ENCODE measurements around the gene UMAD1. TPM values are rescaled to one million over a fixed set of nuclear protein-coding genes. Genes with fewer than 3 reads are reported as not detected.

UMAD1 gene
- total and polyA plus RNA-seq, 2 of the 4 experiments (the other 2 are of a cell fraction) = 5.2 to 8.4 TPM

DNA sequence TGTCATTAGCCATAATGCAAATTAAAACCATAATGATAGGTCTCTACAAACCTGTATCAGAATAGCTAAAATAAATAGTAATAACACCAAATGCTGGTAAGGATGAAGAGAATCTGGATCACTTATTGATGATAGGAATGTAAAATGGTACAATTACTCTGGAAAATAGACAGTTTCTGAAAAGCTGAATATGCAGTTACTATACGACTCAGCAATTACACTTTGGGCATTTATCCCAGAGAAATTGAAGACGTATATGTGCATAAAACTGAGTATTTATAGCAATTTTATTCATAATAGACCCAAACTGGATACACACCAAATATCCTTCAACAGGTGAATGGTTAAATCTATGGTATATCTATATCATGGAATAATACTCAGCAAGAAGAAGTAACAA is 69.9 kb downstream of the UMAD1 start:
- in situ Hi-C loops (cut with MboI; ENCODE audit: low sequenced_read_pairs) = no loop called here
- H3K14ac ChIP-seq (replicated peaks; ENCODE audit: low read depth, low read length) = no peak overlapping the region
- no CpG with 5 or more reads among the region's 2 CpGs for WGBS, 2 experiments (ENCODE audit: extremely low coverage in 2 of 2, insufficient read length in 1 of 2)
- H2AFZ ChIP-seq (replicated peaks; ENCODE audit: low read length, poor library complexity) = no peak overlapping the region
- H3K23ac ChIP-seq (ENCODE audit: low read depth, low read length) = no peak overlapping the region
- H4K91ac ChIP-seq (ENCODE audit: insufficient read depth, low read depth, low read length) = no peak overlapping the region
- H3K56ac ChIP-seq (ENCODE audit: extremely low read depth, insufficient read depth, low read length) = no peak overlapping the region
- H3K9me3 ChIP-seq (ENCODE audit: control insufficient read depth, insufficient read depth, low read length) = no peaks in the 10 kb centered on the region
- POLR2A ChIA-PET (ENCODE audit: unreplicated experiment) = no interaction called here
- intact Hi-C loops (cut with micrococcal nuclease) = no loop called here
- dilution Hi-C loops (cut with HindIII; ENCODE audit: low sequenced_read_pairs, unreplicated experiment) = no loop called here
- no peak overlapping the region for H2BK15ac ChIP-seq (ENCODE audit: low read depth, low read length)
- H4K5ac ChIP-seq (ENCODE audit: low read depth, low read length) = no peak overlapping the region
- no peak overlapping the region for H4K8ac ChIP-seq (ENCODE audit: low read depth in 2 of 2, low read length in 2 of 2)
- no TSS peak for BruUV-seq (replicated peaks)
- no peaks in the 10 kb centered on the region for H3K27me3 ChIP-seq (ENCODE audit: control insufficient read depth, insufficient read depth, low read length)
- no peaks in the 10 kb centered on the region for H3K79me1 ChIP-seq (ENCODE audit: low read depth in 1 of 2, low read length in 2 of 2)
- H3K27ac ChIP-seq (ENCODE audit: insufficient read depth, low read length) = no peak overlapping the region
- no peaks in the 10 kb centered on the region for H3K4me1 ChIP-seq (ENCODE audit: control insufficient read depth, insufficient read depth, low read length)
- no peaks in the 10 kb centered on the region for H4K20me1 ChIP-seq (ENCODE audit: insufficient read depth, low read length)
- CTCF ChIA-PET = no interaction called here
- H3K4ac ChIP-seq (ENCODE audit: low read depth, low read length) = no peak overlapping the region
- TF ChIP-seq RFX5 (IDR thresholded peaks at IDR 0.05; ENCODE audit: low read depth, low read length) (no peak), MAZ (IDR thresholded peaks at IDR 0.05; ENCODE audit: borderline replicate concordance, low read depth, low read length) (no peak), POLR2A (IDR thresholded peaks at IDR 0.05; ENCODE audit: low read depth, low read length) (no peak), CEBPB (IDR thresholded peaks at IDR 0.05; ENCODE audit: low read depth, low read length) (no peak), SMC3 (IDR thresholded peaks at IDR 0.05; ENCODE audit: low read depth, low read length) (no peak), RAD21 (IDR thresholded peaks at IDR 0.05; ENCODE audit: low read length) (no peak), NFE2L2 (IDR thresholded peaks at IDR 0.05; ENCODE audit: low read depth, low read length) (no peak), MXI1 (IDR thresholded peaks at IDR 0.05; ENCODE audit: borderline replicate concordance, low read depth, low read length) (no peak), MAFK (IDR thresholded peaks at IDR 0.05; ENCODE audit: low read depth, low read length) (no peak), RCOR1 (IDR thresholded peaks at IDR 0.05; ENCODE audit: insufficient replicate concordance, low read length) (no peak), FOS (IDR thresholded peaks at IDR 0.05; ENCODE audit: low read depth, low read length) (no peak), CHD1 (IDR thresholded peaks at IDR 0.05; ENCODE audit: low read depth, low read length) (no peak)
- TF ChIP-seq, protein P1, sequence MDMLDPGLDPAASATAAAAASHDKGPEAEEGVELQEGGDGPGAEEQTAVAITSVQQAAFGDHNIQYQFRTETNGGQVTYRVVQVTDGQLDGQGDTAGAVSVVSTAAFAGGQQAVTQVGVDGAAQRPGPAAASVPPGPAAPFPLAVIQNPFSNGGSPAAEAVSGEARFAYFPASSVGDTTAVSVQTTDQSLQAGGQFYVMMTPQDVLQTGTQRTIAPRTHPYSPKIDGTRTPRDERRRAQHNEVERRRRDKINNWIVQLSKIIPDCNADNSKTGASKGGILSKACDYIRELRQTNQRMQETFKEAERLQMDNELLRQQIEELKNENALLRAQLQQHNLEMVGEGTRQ (IDR thresholded peaks at IDR 0.05; ENCODE audit: low read depth, low read length) = no peak
- TF ChIP-seq, protein P2, sequence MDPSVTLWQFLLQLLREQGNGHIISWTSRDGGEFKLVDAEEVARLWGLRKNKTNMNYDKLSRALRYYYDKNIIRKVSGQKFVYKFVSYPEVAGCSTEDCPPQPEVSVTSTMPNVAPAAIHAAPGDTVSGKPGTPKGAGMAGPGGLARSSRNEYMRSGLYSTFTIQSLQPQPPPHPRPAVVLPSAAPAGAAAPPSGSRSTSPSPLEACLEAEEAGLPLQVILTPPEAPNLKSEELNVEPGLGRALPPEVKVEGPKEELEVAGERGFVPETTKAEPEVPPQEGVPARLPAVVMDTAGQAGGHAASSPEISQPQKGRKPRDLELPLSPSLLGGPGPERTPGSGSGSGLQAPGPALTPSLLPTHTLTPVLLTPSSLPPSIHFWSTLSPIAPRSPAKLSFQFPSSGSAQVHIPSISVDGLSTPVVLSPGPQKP (IDR thresholded peaks at IDR 0.05; ENCODE audit: borderline replicate concordance, low read depth, low read length) = no peak
- TF ChIP-seq, protein P3, sequence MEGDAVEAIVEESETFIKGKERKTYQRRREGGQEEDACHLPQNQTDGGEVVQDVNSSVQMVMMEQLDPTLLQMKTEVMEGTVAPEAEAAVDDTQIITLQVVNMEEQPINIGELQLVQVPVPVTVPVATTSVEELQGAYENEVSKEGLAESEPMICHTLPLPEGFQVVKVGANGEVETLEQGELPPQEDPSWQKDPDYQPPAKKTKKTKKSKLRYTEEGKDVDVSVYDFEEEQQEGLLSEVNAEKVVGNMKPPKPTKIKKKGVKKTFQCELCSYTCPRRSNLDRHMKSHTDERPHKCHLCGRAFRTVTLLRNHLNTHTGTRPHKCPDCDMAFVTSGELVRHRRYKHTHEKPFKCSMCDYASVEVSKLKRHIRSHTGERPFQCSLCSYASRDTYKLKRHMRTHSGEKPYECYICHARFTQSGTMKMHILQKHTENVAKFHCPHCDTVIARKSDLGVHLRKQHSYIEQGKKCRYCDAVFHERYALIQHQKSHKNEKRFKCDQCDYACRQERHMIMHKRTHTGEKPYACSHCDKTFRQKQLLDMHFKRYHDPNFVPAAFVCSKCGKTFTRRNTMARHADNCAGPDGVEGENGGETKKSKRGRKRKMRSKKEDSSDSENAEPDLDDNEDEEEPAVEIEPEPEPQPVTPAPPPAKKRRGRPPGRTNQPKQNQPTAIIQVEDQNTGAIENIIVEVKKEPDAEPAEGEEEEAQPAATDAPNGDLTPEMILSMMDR (conservative IDR thresholded peaks at IDR 0.05; ENCODE audit: low read depth, low read length) = no peak
- no peak overlapping the region for H3K18ac ChIP-seq (ENCODE audit: low read depth, low read length)
- no peak overlapping the region for H3K9ac ChIP-seq (ENCODE audit: low read depth, low read length)
- H3K4me2 ChIP-seq (ENCODE audit: low read depth, low read length) = no peak overlapping the region
- no peak overlapping the region for H2BK120ac ChIP-seq (ENCODE audit: low read depth, low read length)
- H3K9me1 ChIP-seq (ENCODE audit: insufficient read depth, low read length) = no peaks in the 10 kb centered on the region; the same call in 1 of the 2 replicates
- no peak overlapping the region for H3K4me3 ChIP-seq (ENCODE audit: insufficient read depth, low read depth, low read length)
- H2BK5ac ChIP-seq (ENCODE audit: low read depth, low read length, poor library complexity, severe bottlenecking) = no peak overlapping the region
- H2BK20ac ChIP-seq (ENCODE audit: low read depth, low read length) = no peak overlapping the region
- no peak overlapping the region for H2AK9ac ChIP-seq (replicated peaks; ENCODE audit: low read depth, low read length, poor library complexity)
- H2AK5ac ChIP-seq (ENCODE audit: low read depth, low read length) = no peak overlapping the region
- no peak for DNase-seq
- no peaks in the 10 kb centered on the region for H3K36me3 ChIP-seq (ENCODE audit: control insufficient read depth, insufficient read depth, low read length)
- ATAC-seq (ENCODE audit: low read depth) = no peak
